Lower lobe of right lung (tissue), 2 donors: ENCODE data around the gene TAGLN. TPM values are rescaled to one million over a fixed set of nuclear protein-coding genes. Genes with fewer than 3 reads are reported as not detected.
"Not testable (repeated sequence)": the region's sequence is repeated elsewhere in the genome, so short reads cannot be mapped to it uniquely, and the experiment has no call there.

Experiments
- ATAC-seq, 2 donors: fragments of 200-7000 bp; cut with Tn5 transposase; one replicate each; pipeline ENCODE4 v1.9.1; 2020 to 2022; ENCODE audit warnings: mild to moderate bottlenecking in 2 of 2, moderate library complexity in 2 of 2
- DNase-seq: peaks from one replicate; pipeline ENCODE4 v3.0.0-alpha.2; 2020
- H3K27ac ChIP-seq: fragments of 200-600 bp; one replicate; pipeline ENCODE4 v1.8.0; 2022
- H3K27me3 ChIP-seq: fragments of 200-600 bp; one replicate; pipeline ENCODE4 v1.8.0; 2022; ENCODE audit warnings: low read depth
- H3K36me3 ChIP-seq: fragments of 200-600 bp; one replicate; pipeline ENCODE4 v1.8.0; 2022; ENCODE audit warnings: mild to moderate bottlenecking
- H3K4me1 ChIP-seq: fragments of 200-600 bp; one replicate; pipeline ENCODE4 v1.8.0; 2022
- H3K4me3 ChIP-seq: fragments of 200-600 bp; one replicate; pipeline ENCODE4 v1.8.0; 2022; ENCODE audit warnings: mild to moderate bottlenecking
- H3K9me3 ChIP-seq: fragments of 200-600 bp; one replicate; pipeline ENCODE4 v1.8.0; 2022
- intact Hi-C: fragments of 100-400 bp; cut with DNase I; formaldehyde crosslinking; loops from one replicate; pipeline ENCODE4 v1.11.0; 2022
- total RNA-seq: library from RNA; stranded (reverse); fragmentation: NEBNext Ultra II Directional; extraction: Animal tissue kit (Norgen Biotek cat#: 25700); gene quantifications from one replicate; pipeline ENCODE4 v1.2.1, GENCODE V29; 2021
- TF ChIP-seq, protein P1 (sequence below): fragments of 200-600 bp; IDR thresholded peaks from one replicate; pipeline ENCODE4 v1.8.0; 2022; ENCODE audit warnings: antibody characterized with exemption, mild to moderate bottlenecking
- donor health status: DM: no; HTN: yes; CAD: no; lungs with severe emphysema.

TAGLN gene
- total RNA-seq, 1 donor from 2014 or later = 297 TPM

DNA sequence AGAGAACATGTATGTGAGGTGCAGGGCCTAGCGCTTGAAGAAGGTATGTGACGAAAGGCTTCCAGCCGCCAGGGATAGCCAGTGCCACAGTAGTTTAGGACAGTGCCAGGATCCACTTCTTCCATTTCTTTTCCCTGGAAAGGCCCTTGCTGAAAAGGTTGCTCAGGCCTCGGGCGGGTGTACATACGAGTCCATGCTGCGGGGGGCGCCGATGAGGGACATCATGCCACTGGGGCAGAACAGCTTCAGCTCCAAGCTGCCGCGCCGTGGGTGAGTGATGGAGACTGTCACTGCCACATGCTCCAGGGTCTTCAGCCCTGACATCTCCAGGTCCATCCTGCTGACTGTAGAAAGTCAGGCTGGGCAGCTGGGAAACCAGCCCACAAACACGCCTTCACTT is 9.5 kb downstream of the TAGLN start:
- ATAC-seq = peak in 1 of 2 donors; percentile 16
- H3K9me3 ChIP-seq, H3K27me3 ChIP-seq, DNase-seq, H3K27ac ChIP-seq, H3K4me3 ChIP-seq, H3K4me1 ChIP-seq: not testable (repeated sequence)
- intact Hi-C loops = loop anchor here (5.0 kb wide), 1 partner anchor 76 kb away; no protein-coding TSS in a partner anchor
- peaks cover 47% of the 10 kb centered on the region for H3K36me3 ChIP-seq

DNA sequence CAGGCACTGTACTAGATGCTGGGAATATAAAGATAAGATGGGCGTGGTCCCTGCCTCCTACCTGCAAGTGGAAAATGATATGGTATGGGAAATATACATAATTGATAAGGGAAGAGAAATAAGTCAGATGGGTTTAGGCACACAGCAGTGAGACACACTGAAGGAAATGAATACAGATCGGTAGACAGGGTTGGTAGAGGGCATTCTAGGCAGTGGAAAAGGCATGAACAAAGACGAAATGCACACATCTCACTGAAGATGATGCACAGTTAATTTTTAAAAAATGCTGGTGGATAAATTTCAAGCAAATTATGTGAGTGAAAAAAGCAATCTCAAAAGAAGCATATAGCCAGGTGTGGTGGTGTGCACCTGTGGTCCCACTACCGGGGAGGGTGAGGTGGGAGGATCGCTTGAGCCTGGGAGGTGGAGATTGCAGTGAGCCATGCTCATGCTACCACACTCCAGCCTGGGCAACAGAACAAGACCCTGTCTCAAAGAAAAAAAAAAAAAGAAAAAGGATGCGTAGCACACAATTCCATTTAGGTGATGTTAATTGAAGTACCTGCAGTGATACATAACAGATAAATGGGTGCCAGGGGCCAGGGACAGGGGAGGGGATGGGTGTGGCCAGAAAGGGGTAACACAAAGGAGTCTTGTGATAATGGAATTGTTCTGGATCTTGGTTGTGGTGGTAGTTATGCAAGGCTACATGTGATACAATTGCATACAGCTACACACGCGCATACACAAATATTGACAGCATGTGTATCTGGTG is 10.4 kb downstream of the TAGLN start:
- peaks cover 45% of the 10 kb centered on the region for H3K36me3 ChIP-seq
- DNase-seq (peak; percentile 47), ATAC-seq (peak; percentile 15 to 43)
- not testable (repeated sequence) for H3K27me3 ChIP-seq, H3K4me3 ChIP-seq, H3K9me3 ChIP-seq, H3K27ac ChIP-seq, H3K4me1 ChIP-seq
- intact Hi-C loops = loop anchor here (5.0 kb wide), 1 partner anchor 77 kb away; no protein-coding TSS in a partner anchor

DNA sequence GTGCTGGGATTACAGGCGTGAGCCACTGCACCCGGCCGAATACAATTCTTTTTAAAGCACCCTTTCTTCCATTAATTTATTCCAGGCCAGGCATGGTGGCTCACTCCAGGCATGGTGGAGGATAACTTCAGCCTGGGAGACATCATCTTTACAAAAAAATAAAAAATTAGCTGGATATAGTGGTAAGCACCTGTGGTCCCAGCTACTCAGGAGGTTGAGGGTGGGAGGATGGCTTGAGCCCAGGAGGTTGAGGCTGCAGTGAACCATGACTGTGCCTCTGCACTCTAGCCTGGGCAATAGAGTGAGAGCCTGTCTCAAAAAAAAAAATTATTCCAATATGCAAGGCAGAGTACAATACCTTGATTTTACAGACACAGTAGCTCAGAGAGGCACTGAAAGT is 11.4 kb downstream of the TAGLN start:
- Histone ChIP-seq H3K4me3 (no peak overlapping the region), H3K4me1 (no peaks in the 10 kb centered on the region), H3K27ac (no peak overlapping the region), H3K9me3 (no peaks in the 10 kb centered on the region), H3K36me3 (peaks cover 45% of the 10 kb centered on the region), H3K27me3 (no peaks in the 10 kb centered on the region)
- no peak for ATAC-seq
- intact Hi-C loops = no loop called here
- TF ChIP-seq, protein P1, sequence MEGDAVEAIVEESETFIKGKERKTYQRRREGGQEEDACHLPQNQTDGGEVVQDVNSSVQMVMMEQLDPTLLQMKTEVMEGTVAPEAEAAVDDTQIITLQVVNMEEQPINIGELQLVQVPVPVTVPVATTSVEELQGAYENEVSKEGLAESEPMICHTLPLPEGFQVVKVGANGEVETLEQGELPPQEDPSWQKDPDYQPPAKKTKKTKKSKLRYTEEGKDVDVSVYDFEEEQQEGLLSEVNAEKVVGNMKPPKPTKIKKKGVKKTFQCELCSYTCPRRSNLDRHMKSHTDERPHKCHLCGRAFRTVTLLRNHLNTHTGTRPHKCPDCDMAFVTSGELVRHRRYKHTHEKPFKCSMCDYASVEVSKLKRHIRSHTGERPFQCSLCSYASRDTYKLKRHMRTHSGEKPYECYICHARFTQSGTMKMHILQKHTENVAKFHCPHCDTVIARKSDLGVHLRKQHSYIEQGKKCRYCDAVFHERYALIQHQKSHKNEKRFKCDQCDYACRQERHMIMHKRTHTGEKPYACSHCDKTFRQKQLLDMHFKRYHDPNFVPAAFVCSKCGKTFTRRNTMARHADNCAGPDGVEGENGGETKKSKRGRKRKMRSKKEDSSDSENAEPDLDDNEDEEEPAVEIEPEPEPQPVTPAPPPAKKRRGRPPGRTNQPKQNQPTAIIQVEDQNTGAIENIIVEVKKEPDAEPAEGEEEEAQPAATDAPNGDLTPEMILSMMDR = no peak
- peak; percentile 36 for DNase-seq

DNA sequence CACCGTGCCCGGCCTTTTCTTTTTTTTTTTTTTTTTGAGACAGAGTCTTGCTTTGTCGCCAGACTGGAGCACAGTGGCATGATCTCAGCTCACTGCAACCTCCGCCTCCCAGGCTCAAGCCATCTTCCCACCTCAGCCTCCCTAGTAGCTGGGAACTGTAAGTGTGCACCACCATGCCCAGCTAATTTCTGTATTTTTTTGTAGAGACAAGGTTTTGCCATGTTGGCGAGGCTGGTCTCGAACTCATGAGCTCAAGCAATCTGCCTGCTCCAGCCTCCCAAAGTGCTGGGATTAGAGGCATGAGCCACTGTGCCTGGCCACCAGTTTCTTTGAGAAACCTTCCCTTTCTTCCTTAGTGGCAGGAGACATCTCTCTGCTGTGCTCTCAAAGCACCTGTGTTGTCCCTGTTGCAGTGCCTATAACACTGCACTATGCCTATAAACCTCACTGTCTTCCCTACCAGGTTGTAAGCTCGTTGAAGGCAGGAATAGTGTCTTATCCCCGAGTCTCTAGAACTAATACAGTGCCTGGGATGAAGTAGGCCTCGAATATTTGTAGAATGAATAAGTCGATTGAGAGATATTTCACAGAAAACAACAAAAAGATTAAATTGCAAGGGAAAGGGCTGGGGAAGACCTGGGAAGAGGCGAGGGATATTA is 13.7 kb downstream of the TAGLN start:
- H3K4me3 ChIP-seq = no peak overlapping the region
- intact Hi-C loops = no loop called here
- no peak overlapping the region for H3K27ac ChIP-seq
- TF ChIP-seq, protein P1 = no peak
- DNase-seq = no peak
- no peaks in the 10 kb centered on the region for H3K27me3 ChIP-seq
- ATAC-seq = no peak
- H3K36me3 ChIP-seq = peaks cover 65% of the 10 kb centered on the region
- H3K4me1 ChIP-seq = peaks cover 9% of the 10 kb centered on the region
- no peaks in the 10 kb centered on the region for H3K9me3 ChIP-seq

DNA sequence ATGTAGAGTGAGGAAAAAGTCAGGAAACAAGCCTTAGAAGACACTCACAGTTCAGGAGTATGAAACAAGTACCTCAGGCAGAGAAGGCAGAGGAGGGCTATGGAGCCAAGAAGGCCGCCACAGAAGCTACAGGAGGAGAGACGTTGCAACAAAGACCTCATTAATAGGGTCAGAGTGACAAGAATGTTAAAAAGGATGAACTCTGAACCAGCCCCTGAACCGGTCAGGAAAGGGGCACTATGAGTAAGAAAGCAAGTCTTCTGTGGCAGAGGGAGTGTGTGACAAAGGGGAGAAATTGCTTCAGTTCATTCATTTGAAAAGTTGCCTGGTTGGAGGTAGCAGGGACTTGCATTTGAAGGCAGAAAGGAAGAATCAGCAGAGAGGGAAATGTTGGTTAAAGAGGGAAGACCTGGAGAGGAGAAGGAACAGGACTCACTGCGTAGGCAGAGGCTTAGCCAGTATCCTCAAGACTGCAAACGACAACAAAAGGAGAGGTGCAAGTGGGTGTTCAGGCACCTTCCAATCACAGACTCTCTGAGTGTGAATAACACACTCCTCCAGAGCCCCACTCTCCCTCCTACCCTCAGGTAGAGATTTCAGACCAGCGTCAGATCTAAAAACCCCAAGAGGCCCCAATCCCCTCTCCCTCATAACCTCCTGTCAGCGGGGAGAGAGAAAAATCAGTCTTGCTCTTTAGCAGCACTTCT is 15.4 kb downstream of the TAGLN start:
- H3K27ac ChIP-seq = no peak overlapping the region

More for the DNA sequence above, 15.4 kb downstream of the TAGLN start:
- TF ChIP-seq, protein P1 = no peak
- intact Hi-C loops = no loop called here
- H3K27me3 ChIP-seq = no peaks in the 10 kb centered on the region
- H3K36me3 ChIP-seq = peaks cover 82% of the 10 kb centered on the region
- no peaks in the 10 kb centered on the region for H3K9me3 ChIP-seq
- no peak overlapping the region for H3K4me3 ChIP-seq
- ATAC-seq (no peak), DNase-seq (no peak)
- peaks cover 21% of the 10 kb centered on the region for H3K4me1 ChIP-seq
